HEK293 (cell line): Measurements from ENCODE around the gene TRAF2.

Experiments used
- KLF10 ChIP-seq: fragments of 450-650 bp; IDR thresholded peaks from 2 replicates; pipeline ENCODE4 v1.5.1; 2018; ENCODE audit warnings: missing biosample characterization, mild to moderate bottlenecking, missing genetic modification characterization
- SP2 ChIP-seq: fragments of 450-650 bp; formaldehyde crosslinking; IDR thresholded peaks from 2 replicates; pipeline ENCODE4 v1.5.1; 2016; ENCODE audit warnings: missing biosample characterization, missing genetic modification characterization
- TRIM28 ChIP-seq: IDR thresholded peaks from 2 replicates; pipeline ENCODE4 v1.6.1; 2011; ENCODE audit warnings: low read length, control low read depth, borderline replicate concordance
- YY1 ChIP-seq: fragments of 450-650 bp; formaldehyde crosslinking; IDR thresholded peaks from 2 replicates; pipeline ENCODE4 v1.5.1; 2018; ENCODE audit warnings: missing biosample characterization, missing genetic modification characterization
- ZBTB7A ChIP-seq: fragments of 450-650 bp; formaldehyde crosslinking; IDR thresholded peaks from 2 replicates; pipeline ENCODE4 v1.5.1; 2016; ENCODE audit warnings: low read depth, missing biosample characterization, missing genetic modification characterization
- ZFP37 ChIP-seq: fragments of 450-650 bp; formaldehyde crosslinking; IDR thresholded peaks from 2 replicates; pipeline ENCODE4 v1.5.1; 2016; ENCODE audit warnings: missing biosample characterization, missing genetic modification characterization
- ZNF19 ChIP-seq: fragments of 450-650 bp; formaldehyde crosslinking; IDR thresholded peaks from 2 replicates; pipeline ENCODE4; 2016; ENCODE audit warnings: missing biosample characterization, missing genetic modification characterization, low read depth
- ZNF214 ChIP-seq: fragments of 450-650 bp; formaldehyde crosslinking; IDR thresholded peaks from 2 replicates; pipeline ENCODE4 v1.5.1; 2017; ENCODE audit warnings: missing biosample characterization, mild to moderate bottlenecking, missing genetic modification characterization, borderline replicate concordance
- ZNF292 ChIP-seq: fragments of 450-650 bp; formaldehyde crosslinking; IDR thresholded peaks from 2 replicates; pipeline ENCODE4 v1.5.1; 2016; ENCODE audit warnings: low read depth, missing biosample characterization, missing genetic modification characterization, borderline replicate concordance
- ZNF394 ChIP-seq: fragments of 450-650 bp; formaldehyde crosslinking; IDR thresholded peaks from 2 replicates; pipeline ENCODE4 v1.5.1; 2016; ENCODE audit warnings: missing biosample characterization, missing genetic modification characterization, mild to moderate bottlenecking, moderate library complexity, borderline replicate concordance
- ZNF629 ChIP-seq: fragments of 450-650 bp; formaldehyde crosslinking; IDR thresholded peaks from 2 replicates; pipeline ENCODE4 v1.5.1; 2017; ENCODE audit warnings: missing biosample characterization, missing genetic modification characterization
- ZNF664 ChIP-seq: fragments of 450-650 bp; formaldehyde crosslinking; IDR thresholded peaks from 2 replicates; pipeline ENCODE4 v1.5.1; 2016; ENCODE audit warnings: missing biosample characterization, missing genetic modification characterization
- ZNF677 ChIP-seq: fragments of 450-650 bp; IDR thresholded peaks from 2 replicates; pipeline ENCODE4 v1.5.0; 2018; ENCODE audit warnings: missing biosample characterization, mild to moderate bottlenecking, missing genetic modification characterization, moderate library complexity
- ZNF792 ChIP-seq: fragments of 450-650 bp; formaldehyde crosslinking; IDR thresholded peaks from 2 replicates; pipeline ENCODE4 v1.5.1; 2016; ENCODE audit warnings: missing biosample characterization, missing genetic modification characterization
- ZNF837 ChIP-seq: fragments of 450-650 bp; formaldehyde crosslinking; IDR thresholded peaks from 2 replicates; pipeline ENCODE4 v1.5.1; 2016; ENCODE audit warnings: missing biosample characterization, missing genetic modification characterization
- ZSCAN23 ChIP-seq: fragments of 450-650 bp; formaldehyde crosslinking; IDR thresholded peaks from 2 replicates; pipeline ENCODE4 v1.5.1; 2016; ENCODE audit warnings: missing biosample characterization, missing genetic modification characterization
- ZXDB ChIP-seq: fragments of 450-650 bp; formaldehyde crosslinking; IDR thresholded peaks from 2 replicates; pipeline ENCODE4 v1.5.1; 2016; ENCODE audit warnings: missing biosample characterization, missing genetic modification characterization
- TF ChIP-seq, protein P1 (sequence below): fragments of 450-650 bp; formaldehyde crosslinking; IDR thresholded peaks from 2 replicates; pipeline ENCODE4 v1.5.1; 2017; ENCODE audit warnings: missing biosample characterization, missing genetic modification characterization
- TF ChIP-seq, protein P2 (sequence below): fragments of 450-650 bp; formaldehyde crosslinking; IDR thresholded peaks from 2 replicates; pipeline ENCODE4 v1.5.1; 2016; ENCODE audit warnings: missing biosample characterization, missing genetic modification characterization
- TF ChIP-seq, protein P3 (sequence below): fragments of 450-650 bp; formaldehyde crosslinking; IDR thresholded peaks from 2 replicates; pipeline ENCODE4 v1.5.1; 2016; ENCODE audit warnings: missing biosample characterization, missing genetic modification characterization
- TF ChIP-seq, protein P4 (sequence below): fragments of 450-650 bp; formaldehyde crosslinking; IDR thresholded peaks from 2 replicates; pipeline ENCODE4 v1.5.1; 2016; ENCODE audit warnings: missing biosample characterization, missing genetic modification characterization
- TF ChIP-seq, protein P5 (sequence below): fragments of 450-650 bp; formaldehyde crosslinking; IDR thresholded peaks from 2 replicates; pipeline ENCODE4 v1.5.1; 2016; ENCODE audit warnings: missing biosample characterization, missing genetic modification characterization
- TF ChIP-seq, protein P6 (sequence below): fragments of 450-650 bp; formaldehyde crosslinking; IDR thresholded peaks from 2 replicates; pipeline ENCODE4 v1.5.1; 2017; ENCODE audit warnings: missing biosample characterization, mild to moderate bottlenecking, missing genetic modification characterization, moderate library complexity
- TF ChIP-seq, protein P7 (sequence below): fragments of 450-650 bp; formaldehyde crosslinking; IDR thresholded peaks from 2 replicates; pipeline ENCODE4; 2016; ENCODE audit warnings: missing biosample characterization, missing genetic modification characterization
- TF ChIP-seq, protein P8 (sequence below): fragments of 450-650 bp; IDR thresholded peaks from 2 replicates; pipeline ENCODE4 v1.5.1; 2018; ENCODE audit warnings: missing biosample characterization, mild to moderate bottlenecking, missing genetic modification characterization

TRAF2 gene

DNA sequence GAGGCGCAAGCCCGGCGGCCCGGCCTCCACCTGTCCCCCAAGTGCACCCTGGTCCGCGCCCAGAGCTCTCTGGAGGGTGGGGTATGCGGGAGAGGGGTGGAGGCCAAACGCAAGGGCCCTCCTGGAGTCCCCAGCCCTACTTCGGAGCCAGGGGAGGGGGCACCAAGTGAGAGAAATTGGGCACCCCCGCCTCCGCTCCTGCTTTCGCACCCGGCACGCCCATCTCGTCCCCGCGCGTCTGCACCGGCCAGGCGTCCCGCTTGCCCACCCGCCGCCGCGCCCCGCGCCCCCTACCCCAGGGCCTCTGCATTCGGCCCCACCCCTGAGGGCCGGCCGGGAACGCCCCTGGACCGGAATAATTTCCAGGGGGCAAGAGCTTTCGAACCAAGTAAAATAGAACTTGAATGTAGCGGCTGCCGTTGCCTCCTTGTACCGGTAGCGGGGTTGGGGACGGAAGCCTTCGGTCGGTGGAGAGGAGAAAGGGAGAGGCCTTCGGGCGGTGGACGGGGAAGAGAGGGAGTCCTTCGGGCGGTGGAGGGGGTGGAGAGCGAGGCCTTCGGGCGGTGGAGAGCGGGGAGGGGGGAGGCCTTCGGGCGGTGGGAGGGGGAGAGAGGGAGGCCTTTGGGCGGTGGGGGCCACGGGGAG lies 37.8 kb upstream of the TRAF2 start (continued):
- TF ChIP-seq, protein P1, sequence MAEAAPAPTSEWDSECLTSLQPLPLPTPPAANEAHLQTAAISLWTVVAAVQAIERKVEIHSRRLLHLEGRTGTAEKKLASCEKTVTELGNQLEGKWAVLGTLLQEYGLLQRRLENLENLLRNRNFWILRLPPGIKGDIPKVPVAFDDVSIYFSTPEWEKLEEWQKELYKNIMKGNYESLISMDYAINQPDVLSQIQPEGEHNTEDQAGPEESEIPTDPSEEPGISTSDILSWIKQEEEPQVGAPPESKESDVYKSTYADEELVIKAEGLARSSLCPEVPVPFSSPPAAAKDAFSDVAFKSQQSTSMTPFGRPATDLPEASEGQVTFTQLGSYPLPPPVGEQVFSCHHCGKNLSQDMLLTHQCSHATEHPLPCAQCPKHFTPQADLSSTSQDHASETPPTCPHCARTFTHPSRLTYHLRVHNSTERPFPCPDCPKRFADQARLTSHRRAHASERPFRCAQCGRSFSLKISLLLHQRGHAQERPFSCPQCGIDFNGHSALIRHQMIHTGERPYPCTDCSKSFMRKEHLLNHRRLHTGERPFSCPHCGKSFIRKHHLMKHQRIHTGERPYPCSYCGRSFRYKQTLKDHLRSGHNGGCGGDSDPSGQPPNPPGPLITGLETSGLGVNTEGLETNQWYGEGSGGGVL (tag by site-specific recombination) = no peak
- TF ChIP-seq TRIM28 (no peak), ZNF214 (tag by site-specific recombination) (no peak), ZBTB7A (no peak; the same call in 1 of the 2 replicates), ZNF677 (tag by site-specific recombination) (no peak), ZNF792 (no peak), ZNF19 (tag by site-specific recombination) (no peak), KLF10 (tag by site-specific recombination) (no peak), ZNF394 (tag by site-specific recombination) (no peak), ZSCAN23 (tag by site-specific recombination) (no peak), ZXDB (no peak; the same call in 1 of the 2 replicates), ZNF837 (tag by site-specific recombination) (no peak), ZFP37 (no peak), ZNF292 (no peak), ZNF629 (no peak), SP2 (tag by site-specific recombination) (no peak; the same call in 1 of the 2 replicates), ZNF664 (tag by site-specific recombination) (no peak), YY1 (no peak)
- TF ChIP-seq, protein P2, sequence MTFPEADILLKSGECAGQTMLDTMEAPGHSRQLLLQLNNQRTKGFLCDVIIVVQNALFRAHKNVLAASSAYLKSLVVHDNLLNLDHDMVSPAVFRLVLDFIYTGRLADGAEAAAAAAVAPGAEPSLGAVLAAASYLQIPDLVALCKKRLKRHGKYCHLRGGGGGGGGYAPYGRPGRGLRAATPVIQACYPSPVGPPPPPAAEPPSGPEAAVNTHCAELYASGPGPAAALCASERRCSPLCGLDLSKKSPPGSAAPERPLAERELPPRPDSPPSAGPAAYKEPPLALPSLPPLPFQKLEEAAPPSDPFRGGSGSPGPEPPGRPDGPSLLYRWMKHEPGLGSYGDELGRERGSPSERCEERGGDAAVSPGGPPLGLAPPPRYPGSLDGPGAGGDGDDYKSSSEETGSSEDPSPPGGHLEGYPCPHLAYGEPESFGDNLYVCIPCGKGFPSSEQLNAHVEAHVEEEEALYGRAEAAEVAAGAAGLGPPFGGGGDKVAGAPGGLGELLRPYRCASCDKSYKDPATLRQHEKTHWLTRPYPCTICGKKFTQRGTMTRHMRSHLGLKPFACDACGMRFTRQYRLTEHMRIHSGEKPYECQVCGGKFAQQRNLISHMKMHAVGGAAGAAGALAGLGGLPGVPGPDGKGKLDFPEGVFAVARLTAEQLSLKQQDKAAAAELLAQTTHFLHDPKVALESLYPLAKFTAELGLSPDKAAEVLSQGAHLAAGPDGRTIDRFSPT (tag by site-specific recombination) = no peak
- TF ChIP-seq, protein P3, sequence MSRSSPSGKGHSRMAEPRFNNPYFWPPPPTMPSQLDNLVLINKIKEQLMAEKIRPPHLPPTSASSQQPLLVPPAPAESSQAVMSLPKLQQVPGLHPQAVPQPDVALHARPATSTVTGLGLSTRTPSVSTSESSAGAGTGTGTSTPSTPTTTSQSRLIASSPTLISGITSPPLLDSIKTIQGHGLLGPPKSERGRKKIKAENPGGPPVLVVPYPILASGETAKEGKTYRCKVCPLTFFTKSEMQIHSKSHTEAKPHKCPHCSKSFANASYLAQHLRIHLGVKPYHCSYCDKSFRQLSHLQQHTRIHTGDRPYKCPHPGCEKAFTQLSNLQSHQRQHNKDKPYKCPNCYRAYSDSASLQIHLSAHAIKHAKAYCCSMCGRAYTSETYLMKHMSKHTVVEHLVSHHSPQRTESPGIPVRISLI (tag by site-specific recombination) = no peak
- TF ChIP-seq, protein P4, sequence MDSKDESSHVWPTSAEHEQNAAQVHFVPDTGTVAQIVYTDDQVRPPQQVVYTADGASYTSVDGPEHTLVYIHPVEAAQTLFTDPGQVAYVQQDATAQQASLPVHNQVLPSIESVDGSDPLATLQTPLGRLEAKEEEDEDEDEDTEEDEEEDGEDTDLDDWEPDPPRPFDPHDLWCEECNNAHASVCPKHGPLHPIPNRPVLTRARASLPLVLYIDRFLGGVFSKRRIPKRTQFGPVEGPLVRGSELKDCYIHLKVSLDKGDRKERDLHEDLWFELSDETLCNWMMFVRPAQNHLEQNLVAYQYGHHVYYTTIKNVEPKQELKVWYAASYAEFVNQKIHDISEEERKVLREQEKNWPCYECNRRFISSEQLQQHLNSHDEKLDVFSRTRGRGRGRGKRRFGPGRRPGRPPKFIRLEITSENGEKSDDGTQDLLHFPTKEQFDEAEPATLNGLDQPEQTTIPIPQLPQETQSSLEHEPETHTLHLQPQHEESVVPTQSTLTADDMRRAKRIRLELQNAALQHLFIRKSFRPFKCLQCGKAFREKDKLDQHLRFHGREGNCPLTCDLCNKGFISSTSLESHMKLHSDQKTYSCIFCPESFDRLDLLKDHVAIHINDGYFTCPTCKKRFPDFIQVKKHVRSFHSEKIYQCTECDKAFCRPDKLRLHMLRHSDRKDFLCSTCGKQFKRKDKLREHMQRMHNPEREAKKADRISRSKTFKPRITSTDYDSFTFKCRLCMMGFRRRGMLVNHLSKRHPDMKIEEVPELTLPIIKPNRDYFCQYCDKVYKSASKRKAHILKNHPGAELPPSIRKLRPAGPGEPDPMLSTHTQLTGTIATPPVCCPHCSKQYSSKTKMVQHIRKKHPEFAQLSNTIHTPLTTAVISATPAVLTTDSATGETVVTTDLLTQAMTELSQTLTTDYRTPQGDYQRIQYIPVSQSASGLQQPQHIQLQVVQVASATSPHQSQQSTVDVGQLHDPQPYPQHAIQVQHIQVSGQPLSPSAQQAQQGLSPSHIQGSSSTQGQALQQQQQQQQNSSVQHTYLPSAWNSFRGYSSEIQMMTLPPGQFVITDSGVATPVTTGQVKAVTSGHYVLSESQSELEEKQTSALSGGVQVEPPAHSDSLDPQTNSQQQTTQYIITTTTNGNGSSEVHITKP (tag by site-specific recombination) = peak; percentile 50; the same call in 1 of the 2 replicates
- TF ChIP-seq, protein P5, sequence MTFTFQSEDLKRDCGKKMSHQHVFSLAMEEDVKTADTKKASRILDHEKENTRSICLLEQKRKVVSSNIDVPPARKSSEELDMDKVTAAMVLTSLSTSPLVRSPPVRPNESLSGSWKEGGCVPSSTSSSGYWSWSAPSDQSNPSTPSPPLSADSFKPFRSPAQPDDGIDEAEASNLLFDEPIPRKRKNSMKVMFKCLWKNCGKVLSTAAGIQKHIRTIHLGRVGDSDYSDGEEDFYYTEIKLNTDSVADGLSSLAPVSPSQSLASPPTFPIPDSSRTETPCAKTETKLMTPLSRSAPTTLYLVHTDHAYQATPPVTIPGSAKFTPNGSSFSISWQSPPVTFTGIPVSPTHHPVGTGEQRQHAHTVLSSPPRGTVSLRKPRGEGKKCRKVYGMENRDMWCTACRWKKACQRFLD (tag by site-specific recombination) = no peak
- TF ChIP-seq, protein P6, sequence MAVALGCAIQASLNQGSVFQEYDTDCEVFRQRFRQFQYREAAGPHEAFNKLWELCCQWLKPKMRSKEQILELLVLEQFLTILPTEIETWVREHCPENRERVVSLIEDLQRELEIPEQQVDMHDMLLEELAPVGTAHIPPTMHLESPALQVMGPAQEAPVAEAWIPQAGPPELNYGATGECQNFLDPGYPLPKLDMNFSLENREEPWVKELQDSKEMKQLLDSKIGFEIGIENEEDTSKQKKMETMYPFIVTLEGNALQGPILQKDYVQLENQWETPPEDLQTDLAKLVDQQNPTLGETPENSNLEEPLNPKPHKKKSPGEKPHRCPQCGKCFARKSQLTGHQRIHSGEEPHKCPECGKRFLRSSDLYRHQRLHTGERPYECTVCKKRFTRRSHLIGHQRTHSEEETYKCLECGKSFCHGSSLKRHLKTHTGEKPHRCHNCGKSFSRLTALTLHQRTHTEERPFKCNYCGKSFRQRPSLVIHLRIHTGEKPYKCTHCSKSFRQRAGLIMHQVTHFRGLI (tag by site-specific recombination) = no peak
- TF ChIP-seq, protein P7, sequence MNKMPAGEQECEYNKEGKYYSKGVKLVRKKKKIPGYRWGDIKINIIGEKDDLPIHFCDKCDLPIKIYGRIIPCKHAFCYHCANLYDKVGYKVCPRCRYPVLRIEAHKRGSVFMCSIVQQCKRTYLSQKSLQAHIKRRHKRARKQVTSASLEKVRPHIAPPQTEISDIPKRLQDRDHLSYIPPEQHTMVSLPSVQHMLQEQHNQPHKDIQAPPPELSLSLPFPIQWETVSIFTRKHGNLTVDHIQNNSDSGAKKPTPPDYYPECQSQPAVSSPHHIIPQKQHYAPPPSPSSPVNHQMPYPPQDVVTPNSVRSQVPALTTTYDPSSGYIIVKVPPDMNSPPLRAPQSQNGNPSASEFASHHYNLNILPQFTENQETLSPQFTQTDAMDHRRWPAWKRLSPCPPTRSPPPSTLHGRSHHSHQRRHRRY = no peak
- TF ChIP-seq, protein P8, sequence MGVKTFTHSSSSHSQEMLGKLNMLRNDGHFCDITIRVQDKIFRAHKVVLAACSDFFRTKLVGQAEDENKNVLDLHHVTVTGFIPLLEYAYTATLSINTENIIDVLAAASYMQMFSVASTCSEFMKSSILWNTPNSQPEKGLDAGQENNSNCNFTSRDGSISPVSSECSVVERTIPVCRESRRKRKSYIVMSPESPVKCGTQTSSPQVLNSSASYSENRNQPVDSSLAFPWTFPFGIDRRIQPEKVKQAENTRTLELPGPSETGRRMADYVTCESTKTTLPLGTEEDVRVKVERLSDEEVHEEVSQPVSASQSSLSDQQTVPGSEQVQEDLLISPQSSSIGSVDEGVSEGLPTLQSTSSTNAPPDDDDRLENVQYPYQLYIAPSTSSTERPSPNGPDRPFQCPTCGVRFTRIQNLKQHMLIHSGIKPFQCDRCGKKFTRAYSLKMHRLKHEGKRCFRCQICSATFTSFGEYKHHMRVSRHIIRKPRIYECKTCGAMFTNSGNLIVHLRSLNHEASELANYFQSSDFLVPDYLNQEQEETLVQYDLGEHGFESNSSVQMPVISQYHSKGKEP (tag by site-specific recombination) = no peak
